ENCODE data around the gene YARS2. TPM values are rescaled to one million over a fixed set of nuclear protein-coding genes. Genes with fewer than 3 reads are reported as not detected.
"Not testable (repeated sequence)": the region's sequence is repeated elsewhere in the genome, so short reads cannot be mapped to it uniquely, and the experiment has no call there.

The YARS2 gene
- polyA plus RNA-seq, 1 donor from 2014 or later = 25.6 TPM

GRCh38 chr12:32702946-32703345, 52.8 kb downstream of the YARS2 start:
- H2AFZ ChIP-seq (ENCODE audit: low read depth, low read length) = no peak overlapping the region
- no peaks in the 10 kb centered on the region for H3F3A ChIP-seq (ENCODE audit: insufficient read depth, low read length, poor library complexity, severe bottlenecking)
- no peak overlapping the region for H3K4me3 ChIP-seq (ENCODE audit: low read length)
- H3K9me3 ChIP-seq (ENCODE audit: low read length) = no peaks in the 10 kb centered on the region
- H3K79me2 ChIP-seq (replicated peaks; ENCODE audit: insufficient read depth, low read length) = peaks cover 10% of the 10 kb centered on the region
- TF ChIP-seq EP300 (conservative IDR thresholded peaks at IDR 0.05; ENCODE audit: poor library complexity, severe bottlenecking) = no peak
- TF ChIP-seq, protein P1, sequence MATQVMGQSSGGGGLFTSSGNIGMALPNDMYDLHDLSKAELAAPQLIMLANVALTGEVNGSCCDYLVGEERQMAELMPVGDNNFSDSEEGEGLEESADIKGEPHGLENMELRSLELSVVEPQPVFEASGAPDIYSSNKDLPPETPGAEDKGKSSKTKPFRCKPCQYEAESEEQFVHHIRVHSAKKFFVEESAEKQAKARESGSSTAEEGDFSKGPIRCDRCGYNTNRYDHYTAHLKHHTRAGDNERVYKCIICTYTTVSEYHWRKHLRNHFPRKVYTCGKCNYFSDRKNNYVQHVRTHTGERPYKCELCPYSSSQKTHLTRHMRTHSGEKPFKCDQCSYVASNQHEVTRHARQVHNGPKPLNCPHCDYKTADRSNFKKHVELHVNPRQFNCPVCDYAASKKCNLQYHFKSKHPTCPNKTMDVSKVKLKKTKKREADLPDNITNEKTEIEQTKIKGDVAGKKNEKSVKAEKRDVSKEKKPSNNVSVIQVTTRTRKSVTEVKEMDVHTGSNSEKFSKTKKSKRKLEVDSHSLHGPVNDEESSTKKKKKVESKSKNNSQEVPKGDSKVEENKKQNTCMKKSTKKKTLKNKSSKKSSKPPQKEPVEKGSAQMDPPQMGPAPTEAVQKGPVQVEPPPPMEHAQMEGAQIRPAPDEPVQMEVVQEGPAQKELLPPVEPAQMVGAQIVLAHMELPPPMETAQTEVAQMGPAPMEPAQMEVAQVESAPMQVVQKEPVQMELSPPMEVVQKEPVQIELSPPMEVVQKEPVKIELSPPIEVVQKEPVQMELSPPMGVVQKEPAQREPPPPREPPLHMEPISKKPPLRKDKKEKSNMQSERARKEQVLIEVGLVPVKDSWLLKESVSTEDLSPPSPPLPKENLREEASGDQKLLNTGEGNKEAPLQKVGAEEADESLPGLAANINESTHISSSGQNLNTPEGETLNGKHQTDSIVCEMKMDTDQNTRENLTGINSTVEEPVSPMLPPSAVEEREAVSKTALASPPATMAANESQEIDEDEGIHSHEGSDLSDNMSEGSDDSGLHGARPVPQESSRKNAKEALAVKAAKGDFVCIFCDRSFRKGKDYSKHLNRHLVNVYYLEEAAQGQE (IDR thresholded peaks at IDR 0.05; ENCODE audit: borderline replicate concordance) = no peak
- TF ChIP-seq MXI1 (conservative IDR thresholded peaks at IDR 0.05; ENCODE audit: poor library complexity, severe bottlenecking) = no peak
- TF ChIP-seq SMC3 (conservative IDR thresholded peaks at IDR 0.05; ENCODE audit: poor library complexity) = no peak
- no peak for TF ChIP-seq RAD21 (conservative IDR thresholded peaks at IDR 0.05)
- TF ChIP-seq, protein P2, sequence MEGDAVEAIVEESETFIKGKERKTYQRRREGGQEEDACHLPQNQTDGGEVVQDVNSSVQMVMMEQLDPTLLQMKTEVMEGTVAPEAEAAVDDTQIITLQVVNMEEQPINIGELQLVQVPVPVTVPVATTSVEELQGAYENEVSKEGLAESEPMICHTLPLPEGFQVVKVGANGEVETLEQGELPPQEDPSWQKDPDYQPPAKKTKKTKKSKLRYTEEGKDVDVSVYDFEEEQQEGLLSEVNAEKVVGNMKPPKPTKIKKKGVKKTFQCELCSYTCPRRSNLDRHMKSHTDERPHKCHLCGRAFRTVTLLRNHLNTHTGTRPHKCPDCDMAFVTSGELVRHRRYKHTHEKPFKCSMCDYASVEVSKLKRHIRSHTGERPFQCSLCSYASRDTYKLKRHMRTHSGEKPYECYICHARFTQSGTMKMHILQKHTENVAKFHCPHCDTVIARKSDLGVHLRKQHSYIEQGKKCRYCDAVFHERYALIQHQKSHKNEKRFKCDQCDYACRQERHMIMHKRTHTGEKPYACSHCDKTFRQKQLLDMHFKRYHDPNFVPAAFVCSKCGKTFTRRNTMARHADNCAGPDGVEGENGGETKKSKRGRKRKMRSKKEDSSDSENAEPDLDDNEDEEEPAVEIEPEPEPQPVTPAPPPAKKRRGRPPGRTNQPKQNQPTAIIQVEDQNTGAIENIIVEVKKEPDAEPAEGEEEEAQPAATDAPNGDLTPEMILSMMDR (IDR thresholded peaks at IDR 0.05; ENCODE audit: poor library complexity, severe bottlenecking) = no peak
- no peak for TF ChIP-seq TAF1 (IDR thresholded peaks at IDR 0.05; ENCODE audit: low read depth)
- TF ChIP-seq POLR2AphosphoS5 (IDR thresholded peaks at IDR 0.05) = no peak
- TF ChIP-seq EZH2 (IDR thresholded peaks at IDR 0.05; ENCODE audit: borderline replicate concordance, insufficient read depth, low read length, poor library complexity, severe bottlenecking) = no peak
- H4K20me1 ChIP-seq (ENCODE audit: insufficient read depth) = no peaks in the 10 kb centered on the region
- H3K27me3 ChIP-seq (ENCODE audit: insufficient read depth, low read depth, low read length) = no peaks in the 10 kb centered on the region
- H3K9ac ChIP-seq (ENCODE audit: low read length) = no peak overlapping the region
- no peak overlapping the region for H3K4me2 ChIP-seq (ENCODE audit: low read length)
- H3K27ac ChIP-seq (ENCODE audit: low read length) = no peak overlapping the region
- peaks cover under 1% of the 10 kb centered on the region for H3K36me3 ChIP-seq (ENCODE audit: insufficient read depth, low read length)
- H3K9me2 ChIP-seq (ENCODE audit: insufficient read depth, low read length) = no peaks in the 10 kb centered on the region

- H3K4me2 ChIP-seq (ENCODE audit: low read length) = no peak overlapping the region
- H3K9me2 ChIP-seq (ENCODE audit: insufficient read depth, low read length) = no peaks in the 10 kb centered on the region
- no peak overlapping the region for H2AFZ ChIP-seq (ENCODE audit: low read depth, low read length)
- no peaks in the 10 kb centered on the region for H3K36me3 ChIP-seq (ENCODE audit: insufficient read depth, low read length)
- H3K27me3 ChIP-seq (ENCODE audit: insufficient read depth, low read depth, low read length) = no peaks in the 10 kb centered on the region
- H3K27ac ChIP-seq (ENCODE audit: low read length) = no peak overlapping the region
- H4K20me1 ChIP-seq (ENCODE audit: insufficient read depth) = no peaks in the 10 kb centered on the region
- H3K9me3 ChIP-seq (ENCODE audit: low read length) = no peaks in the 10 kb centered on the region
- H3K9ac ChIP-seq (ENCODE audit: low read length) = no peak overlapping the region
- no peaks in the 10 kb centered on the region for H3F3A ChIP-seq (ENCODE audit: insufficient read depth, low read length, poor library complexity, severe bottlenecking)
- peaks cover 14% of the 10 kb centered on the region for H3K79me2 ChIP-seq (replicated peaks; ENCODE audit: insufficient read depth, low read length)
- TF ChIP-seq TAF1 (IDR thresholded peaks at IDR 0.05; ENCODE audit: low read depth) (no peak), RAD21 (conservative IDR thresholded peaks at IDR 0.05) (no peak), POLR2AphosphoS5 (IDR thresholded peaks at IDR 0.05) (no peak), EP300 (conservative IDR thresholded peaks at IDR 0.05; ENCODE audit: poor library complexity, severe bottlenecking) (no peak), MXI1 (conservative IDR thresholded peaks at IDR 0.05; ENCODE audit: poor library complexity, severe bottlenecking) (no peak), SMC3 (conservative IDR thresholded peaks at IDR 0.05; ENCODE audit: poor library complexity) (no peak), EZH2 (IDR thresholded peaks at IDR 0.05; ENCODE audit: borderline replicate concordance, insufficient read depth, low read length, poor library complexity, severe bottlenecking) (no peak)
- TF ChIP-seq, protein P2 (IDR thresholded peaks at IDR 0.05; ENCODE audit: poor library complexity, severe bottlenecking) = no peak
- TF ChIP-seq, protein P1 (IDR thresholded peaks at IDR 0.05; ENCODE audit: borderline replicate concordance) = no peak
- H3K4me3 ChIP-seq (ENCODE audit: low read length) = no peak overlapping the region
These were observed 53.2 kb downstream of the YARS2 start for GRCh38 chr12:32702473-32702872.

DNA sequence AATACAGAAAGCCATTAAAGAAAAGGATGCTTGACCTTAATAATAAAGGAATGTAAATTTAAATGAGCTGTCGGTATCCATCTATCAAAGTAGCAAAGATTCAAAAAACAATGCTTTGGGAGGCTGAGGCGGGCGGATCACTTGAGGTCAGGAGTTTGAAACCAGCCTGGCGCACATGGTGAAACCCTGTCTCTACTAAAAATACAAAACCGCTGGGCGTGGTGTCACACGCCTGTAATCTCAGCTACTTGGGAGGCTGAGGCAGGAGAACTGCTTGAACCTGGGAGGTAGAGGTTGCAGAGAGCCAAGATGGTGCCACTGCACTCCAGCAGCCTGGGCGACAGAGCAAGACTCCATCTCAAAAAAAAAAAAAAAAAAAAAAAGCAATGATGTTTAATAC, 56.3 kb downstream of the YARS2 start:
- H3K36me3 ChIP-seq (ENCODE audit: insufficient read depth, low read length); H2AFZ ChIP-seq (ENCODE audit: low read depth, low read length); H3K27me3 ChIP-seq (ENCODE audit: insufficient read depth, low read depth, low read length); H3K9me3 ChIP-seq (ENCODE audit: low read length); H3K4me3 ChIP-seq (ENCODE audit: low read length); H3K9me2 ChIP-seq (ENCODE audit: insufficient read depth, low read length); H3K4me2 ChIP-seq (ENCODE audit: low read length); H3F3A ChIP-seq (ENCODE audit: insufficient read depth, low read length, poor library complexity, severe bottlenecking); H3K27ac ChIP-seq (ENCODE audit: low read length); H4K20me1 ChIP-seq (ENCODE audit: insufficient read depth); H3K9ac ChIP-seq (ENCODE audit: low read length): not testable (repeated sequence)
- H3K79me2 ChIP-seq (replicated peaks; ENCODE audit: insufficient read depth, low read length) = peaks cover 30% of the 10 kb centered on the region
